ENCODE results near the gene MYT1.

The MYT1 gene

GRCh38 chr20:64228086-64228653, 63.9 kb downstream of the MYT1 start:
- no peak overlapping the region for H3K27ac ChIP-seq
- TF ChIP-seq, protein P1, sequence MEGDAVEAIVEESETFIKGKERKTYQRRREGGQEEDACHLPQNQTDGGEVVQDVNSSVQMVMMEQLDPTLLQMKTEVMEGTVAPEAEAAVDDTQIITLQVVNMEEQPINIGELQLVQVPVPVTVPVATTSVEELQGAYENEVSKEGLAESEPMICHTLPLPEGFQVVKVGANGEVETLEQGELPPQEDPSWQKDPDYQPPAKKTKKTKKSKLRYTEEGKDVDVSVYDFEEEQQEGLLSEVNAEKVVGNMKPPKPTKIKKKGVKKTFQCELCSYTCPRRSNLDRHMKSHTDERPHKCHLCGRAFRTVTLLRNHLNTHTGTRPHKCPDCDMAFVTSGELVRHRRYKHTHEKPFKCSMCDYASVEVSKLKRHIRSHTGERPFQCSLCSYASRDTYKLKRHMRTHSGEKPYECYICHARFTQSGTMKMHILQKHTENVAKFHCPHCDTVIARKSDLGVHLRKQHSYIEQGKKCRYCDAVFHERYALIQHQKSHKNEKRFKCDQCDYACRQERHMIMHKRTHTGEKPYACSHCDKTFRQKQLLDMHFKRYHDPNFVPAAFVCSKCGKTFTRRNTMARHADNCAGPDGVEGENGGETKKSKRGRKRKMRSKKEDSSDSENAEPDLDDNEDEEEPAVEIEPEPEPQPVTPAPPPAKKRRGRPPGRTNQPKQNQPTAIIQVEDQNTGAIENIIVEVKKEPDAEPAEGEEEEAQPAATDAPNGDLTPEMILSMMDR (IDR thresholded peaks at IDR 0.05): no peak
- no peak for TF ChIP-seq ZFX (IDR thresholded peaks at IDR 0.05; ENCODE audit: borderline replicate concordance)

- TF ChIP-seq, protein P1 (IDR thresholded peaks at IDR 0.05): no peak
- no peak for TF ChIP-seq ZFX (IDR thresholded peaks at IDR 0.05; ENCODE audit: borderline replicate concordance)
- H3K27ac ChIP-seq: no peak overlapping the region
Measured at GRCh38 chr20:64228751-64229506, 64.7 kb downstream of the MYT1 start.

GRCh38 chr20:64229507-64230061, 65.3 kb downstream of the MYT1 start:
- TF ChIP-seq ZFX (IDR thresholded peaks at IDR 0.05; ENCODE audit: borderline replicate concordance): no peak
- TF ChIP-seq, protein P1 (IDR thresholded peaks at IDR 0.05): no peak
- H3K27ac ChIP-seq: no peak overlapping the region

DNA sequence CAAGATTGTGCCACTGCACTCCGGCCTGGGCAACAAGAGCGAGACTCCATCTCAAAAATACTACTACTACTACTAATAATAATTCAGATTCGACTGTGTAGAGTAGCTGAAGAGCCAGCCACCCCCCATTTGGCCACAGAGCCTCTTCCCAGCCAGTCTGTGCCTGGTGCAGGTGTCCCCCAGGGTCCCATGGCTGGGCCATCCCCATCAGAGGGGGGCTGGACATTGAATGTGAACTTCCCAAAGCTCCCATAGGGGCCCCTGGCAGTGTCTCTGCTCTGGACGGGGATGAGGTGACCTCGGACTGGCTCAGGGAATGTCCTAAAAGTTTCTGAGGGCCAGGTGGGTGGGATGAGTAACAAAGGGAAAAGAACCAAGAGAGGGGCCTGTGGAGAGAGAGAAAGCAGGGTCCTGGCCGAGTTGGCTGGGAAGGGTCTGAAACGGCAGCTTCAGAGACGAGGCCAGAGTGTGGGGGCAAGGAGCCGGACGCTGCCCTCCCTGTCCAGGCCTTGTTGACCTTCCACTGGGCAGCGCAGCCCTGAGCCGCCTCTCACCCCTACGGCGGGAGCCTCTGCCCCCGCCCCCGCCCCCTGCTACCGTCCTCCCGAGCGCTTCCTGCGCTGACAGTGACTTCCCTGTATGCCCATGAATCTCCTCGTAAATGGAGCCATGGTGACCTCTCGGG, 66.4 kb downstream of the MYT1 start:
- TF ChIP-seq ZFX (IDR thresholded peaks at IDR 0.05; ENCODE audit: borderline replicate concordance): no peak
- TF ChIP-seq, protein P1 (IDR thresholded peaks at IDR 0.05): no peak
- no peak overlapping the region for H3K27ac ChIP-seq

- no peak overlapping the region for H3K27ac ChIP-seq
- TF ChIP-seq, protein P1 (IDR thresholded peaks at IDR 0.05): no peak
- no peak for TF ChIP-seq ZFX (IDR thresholded peaks at IDR 0.05; ENCODE audit: borderline replicate concordance)
Measured at GRCh38 chr20:64231621-64232550, 67.6 kb downstream of the MYT1 start.

DNA sequence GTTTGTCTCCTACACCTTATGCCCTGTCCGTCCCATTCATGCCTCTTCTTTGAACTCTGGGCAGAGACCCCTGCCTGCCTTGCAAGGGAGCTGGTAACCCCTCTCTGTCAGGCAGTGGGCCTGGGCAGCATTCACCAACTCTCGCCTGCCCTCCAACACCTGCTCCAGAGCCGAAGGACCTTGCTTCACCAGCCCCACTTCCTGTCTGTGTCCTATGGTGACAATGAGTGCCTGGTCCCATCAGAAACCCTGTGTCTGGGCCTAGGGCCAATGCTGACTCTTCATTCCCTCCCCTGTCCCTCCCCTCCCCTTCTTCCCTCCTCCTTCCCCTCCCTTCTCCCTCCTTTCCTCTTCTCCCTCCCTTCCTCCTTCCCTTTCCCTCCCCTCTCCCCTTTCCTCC, 68.5 kb downstream of the MYT1 start:
- no peak for TF ChIP-seq ZFX (IDR thresholded peaks at IDR 0.05; ENCODE audit: borderline replicate concordance)
- TF ChIP-seq, protein P1 (IDR thresholded peaks at IDR 0.05): no peak
- no peak overlapping the region for H3K27ac ChIP-seq

Measured in 22Rv1 (cell line).